ENCODE data around the gene LCMT1.
A peak's percentile ranks its signal among the peaks of the same experiment; 100 is the strongest.
"Not testable (repeated sequence)": the region's sequence is repeated elsewhere in the genome, so short reads cannot be mapped to it uniquely, and the experiment has no call there.

LCMT1 gene

DNA sequence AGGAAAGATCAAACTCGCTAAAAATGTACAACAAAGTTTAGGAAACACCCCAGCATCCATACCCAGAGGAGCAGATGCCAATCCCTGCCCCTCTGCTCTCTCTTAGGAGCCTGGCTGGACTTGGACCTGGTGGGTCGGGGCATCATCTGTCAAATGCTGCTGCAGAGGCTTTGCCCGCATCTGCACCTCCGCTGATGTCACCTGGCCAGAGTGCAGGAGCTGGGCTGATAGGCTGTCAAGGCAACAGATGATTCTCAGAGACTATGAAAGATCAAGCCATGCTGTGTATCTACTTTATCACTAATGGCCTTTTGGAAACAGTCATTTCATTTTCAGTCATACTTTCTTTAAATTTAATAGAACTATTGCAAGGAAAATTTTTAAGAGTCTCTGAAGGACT, 15.9 kb upstream of the LCMT1 start:
- no peak for DNase-seq (ENCODE audit: low read depth)

DNA sequence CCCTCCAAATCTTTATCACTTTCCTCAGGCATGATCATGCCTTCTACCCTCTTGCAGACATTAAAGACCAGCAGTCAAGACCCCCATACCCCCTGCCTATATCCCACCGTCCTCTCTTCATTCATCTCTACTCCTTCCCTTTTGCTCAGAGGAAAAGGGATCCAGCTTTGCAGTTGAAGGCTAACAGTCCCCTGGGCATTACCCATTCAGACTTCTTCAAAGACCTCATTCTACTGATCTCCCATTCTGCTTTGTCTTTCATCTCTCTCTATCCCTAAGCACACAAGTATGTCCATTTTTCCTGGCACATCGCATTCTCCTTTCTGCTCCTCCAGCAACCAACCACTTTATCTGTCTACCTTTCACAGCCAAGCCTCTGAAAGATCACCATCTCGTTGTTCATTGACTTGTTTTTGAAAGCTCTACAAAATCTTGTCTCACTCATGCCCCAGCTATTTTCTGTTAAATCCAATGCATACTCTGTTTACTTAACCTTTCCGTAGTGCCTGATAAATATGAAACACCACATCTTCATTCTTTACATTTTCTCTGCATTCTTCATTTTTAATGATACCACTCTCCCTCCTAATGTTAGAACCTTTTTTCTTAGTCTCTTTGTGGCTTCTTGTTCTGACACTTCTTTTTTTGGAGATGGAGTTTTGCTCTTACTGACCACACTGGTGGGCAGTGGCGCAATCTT, 14.1 kb upstream of the LCMT1 start:
- DNase-seq (ENCODE audit: low read depth), result no peak

DNA sequence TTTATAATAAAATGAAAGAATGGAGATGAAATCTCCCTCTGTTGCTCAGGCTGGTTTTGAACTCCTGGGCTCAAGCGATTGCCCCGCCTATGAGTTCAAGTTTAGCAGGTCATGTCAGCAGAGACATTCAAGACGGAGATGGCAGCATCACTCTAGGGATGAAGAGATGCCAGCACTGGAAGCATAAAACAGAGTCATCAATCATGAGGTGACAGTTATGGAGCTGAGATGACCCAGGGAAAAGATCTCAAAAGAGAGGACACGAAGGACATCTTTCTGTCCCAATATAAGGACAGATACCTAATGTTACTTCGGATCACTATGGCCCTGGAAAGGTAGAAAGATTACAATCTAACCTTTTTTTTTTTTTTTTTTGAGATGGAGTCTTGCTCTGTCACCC, 11.0 kb upstream of the LCMT1 start:
- no peak for DNase-seq (ENCODE audit: low read depth)

DNA sequence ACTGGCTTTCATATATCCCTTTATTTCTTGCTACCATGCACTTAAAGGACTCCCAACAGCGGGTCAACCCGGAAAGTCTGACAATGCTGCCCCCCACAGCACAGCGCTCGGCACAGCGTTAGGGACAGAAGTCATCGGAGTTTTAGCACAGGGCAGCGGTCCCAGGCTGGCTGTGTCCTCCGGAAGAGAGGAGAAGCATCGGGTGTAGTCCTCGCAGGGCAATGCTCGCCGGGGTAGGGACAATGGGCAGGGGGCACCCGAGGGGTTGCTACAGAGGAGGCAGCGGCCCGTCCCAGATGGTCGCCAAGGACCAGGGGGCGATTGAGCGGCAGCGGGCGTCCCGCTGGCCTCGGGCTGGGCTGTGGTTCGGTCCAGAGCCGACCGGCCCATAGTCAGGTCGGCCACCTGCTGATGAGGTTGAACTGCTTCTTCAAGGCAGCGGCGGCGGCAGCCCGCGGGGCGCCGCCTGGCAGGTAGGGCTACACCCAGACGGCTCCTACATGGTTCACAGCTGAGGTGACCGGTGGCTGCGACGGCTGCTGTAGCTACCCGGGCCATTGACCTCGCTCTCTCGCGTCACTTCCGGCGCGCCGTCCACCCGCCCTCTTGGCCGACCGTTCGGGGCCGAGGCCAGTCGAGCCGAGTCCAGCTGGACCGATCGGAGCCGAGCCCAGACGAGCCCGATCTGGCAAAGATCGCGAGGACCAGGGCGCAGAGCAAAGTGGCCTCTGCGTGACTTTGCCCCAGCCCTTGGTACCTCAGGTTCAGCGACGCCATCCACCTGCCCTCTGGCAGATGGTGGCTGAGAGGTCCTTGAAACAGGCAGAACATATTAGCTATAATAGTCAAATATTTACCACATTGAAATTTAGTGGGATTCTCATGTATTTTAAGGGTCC, 4.7 kb upstream of the LCMT1 start:
- peak; percentile 68 for DNase-seq (ENCODE audit: low read depth)

DNA sequence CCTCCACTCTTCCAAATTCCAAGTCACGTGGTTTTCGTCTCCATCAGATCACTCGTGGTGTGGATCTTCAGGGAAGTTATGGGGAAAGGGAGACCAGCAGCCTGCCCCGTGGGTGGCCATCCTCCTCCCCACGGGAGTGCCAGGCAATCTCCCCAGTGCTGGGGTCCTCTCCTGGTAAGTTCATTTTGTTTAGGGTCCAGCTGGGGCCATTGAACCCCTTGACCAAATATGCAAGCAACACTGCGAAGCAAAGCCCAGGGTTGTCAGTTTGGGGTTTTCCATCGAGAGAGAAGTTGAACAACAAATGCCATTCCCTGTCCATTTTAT, 4.1 kb upstream of the LCMT1 start:
- DNase-seq (ENCODE audit: low read depth), result no peak

DNA sequence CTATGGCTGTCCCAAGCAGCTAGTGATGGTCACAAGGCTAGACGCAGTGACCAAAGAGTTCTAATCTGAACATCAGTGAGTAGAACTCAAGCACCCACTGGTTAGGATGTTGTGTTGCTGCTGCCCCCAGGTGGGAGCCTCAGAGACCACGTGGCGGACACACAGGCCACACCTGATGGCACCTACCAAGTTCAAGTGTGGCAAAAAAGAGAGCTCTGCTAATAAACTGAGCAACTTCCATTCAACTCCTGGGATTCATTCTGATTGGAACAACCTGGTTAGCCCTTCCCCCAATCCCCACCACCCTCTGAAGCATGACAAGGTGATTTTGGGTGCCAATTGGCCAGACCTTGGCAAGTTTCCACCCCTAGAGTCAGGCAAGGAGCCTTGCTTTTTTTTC, 3.5 kb upstream of the LCMT1 start:
- DNase-seq (ENCODE audit: low read depth), result no peak

DNA sequence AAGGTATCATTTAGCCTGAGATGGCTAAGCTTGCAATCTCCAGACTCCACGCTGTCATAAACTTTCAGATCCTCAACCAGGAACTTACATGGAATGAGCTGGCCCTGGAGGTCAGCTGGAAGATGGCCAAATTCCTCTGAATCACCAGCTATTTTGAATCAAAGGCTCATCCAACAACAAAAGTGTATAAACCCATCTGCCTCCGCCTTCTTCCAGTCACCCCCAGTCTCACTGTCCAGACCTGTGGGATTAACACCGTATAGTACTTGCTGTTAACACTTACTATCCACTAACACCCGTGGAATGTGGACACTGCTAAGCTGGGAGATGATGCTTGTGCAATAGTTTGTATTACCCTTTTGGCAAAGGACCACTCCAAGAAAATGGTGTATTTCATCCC, 1.9 kb upstream of the LCMT1 start:
- peak; percentile 90 for DNase-seq (ENCODE audit: low read depth)

DNA sequence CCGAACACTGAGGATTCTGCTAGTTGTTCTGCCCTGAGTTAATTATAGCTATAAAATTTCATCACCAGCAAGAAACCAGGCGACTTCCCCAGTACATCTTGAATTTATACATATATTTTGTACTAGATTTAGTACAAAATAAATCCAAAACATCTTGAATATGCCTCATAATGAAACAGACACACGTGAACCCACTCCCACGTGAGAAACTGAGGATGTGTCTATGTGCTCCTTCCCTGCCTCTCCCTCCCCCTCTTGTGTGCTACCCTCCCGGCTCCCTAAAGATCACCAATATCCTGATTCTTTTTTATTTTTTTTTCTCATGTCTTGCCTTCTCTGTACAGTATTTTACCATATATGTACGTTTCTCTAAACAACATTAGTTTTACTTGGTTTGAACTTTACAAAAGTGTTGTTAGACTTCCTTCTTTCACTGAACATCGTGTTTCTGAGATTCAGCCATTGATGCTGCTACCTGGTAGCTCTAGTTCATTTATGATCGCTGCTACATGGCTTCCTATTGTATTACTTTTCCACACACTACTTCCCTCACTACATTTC, 1.1 kb upstream of the LCMT1 start:
- DNase-seq (ENCODE audit: low read depth), result no peak

DNA sequence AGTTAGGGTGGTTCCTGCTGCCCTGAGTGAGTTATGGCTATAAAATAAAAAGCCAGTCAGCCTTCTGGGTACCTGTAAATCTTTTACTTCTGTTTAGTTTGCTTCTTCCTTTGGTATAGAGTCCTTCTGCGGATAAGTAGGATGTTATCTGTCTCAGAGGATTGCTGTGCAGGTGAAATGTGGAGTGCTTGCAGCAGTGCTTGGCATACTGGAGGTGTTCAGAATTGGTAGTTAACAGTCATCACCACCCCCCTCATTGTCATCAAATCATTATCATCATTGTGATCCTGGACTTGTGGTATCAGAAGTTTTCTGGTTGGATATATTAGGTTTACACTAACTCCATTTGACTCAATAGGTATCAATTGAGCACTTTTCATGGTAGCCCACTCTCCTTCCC, 2.6 kb downstream of the LCMT1 start:
- no peak for DNase-seq (ENCODE audit: low read depth)

DNA sequence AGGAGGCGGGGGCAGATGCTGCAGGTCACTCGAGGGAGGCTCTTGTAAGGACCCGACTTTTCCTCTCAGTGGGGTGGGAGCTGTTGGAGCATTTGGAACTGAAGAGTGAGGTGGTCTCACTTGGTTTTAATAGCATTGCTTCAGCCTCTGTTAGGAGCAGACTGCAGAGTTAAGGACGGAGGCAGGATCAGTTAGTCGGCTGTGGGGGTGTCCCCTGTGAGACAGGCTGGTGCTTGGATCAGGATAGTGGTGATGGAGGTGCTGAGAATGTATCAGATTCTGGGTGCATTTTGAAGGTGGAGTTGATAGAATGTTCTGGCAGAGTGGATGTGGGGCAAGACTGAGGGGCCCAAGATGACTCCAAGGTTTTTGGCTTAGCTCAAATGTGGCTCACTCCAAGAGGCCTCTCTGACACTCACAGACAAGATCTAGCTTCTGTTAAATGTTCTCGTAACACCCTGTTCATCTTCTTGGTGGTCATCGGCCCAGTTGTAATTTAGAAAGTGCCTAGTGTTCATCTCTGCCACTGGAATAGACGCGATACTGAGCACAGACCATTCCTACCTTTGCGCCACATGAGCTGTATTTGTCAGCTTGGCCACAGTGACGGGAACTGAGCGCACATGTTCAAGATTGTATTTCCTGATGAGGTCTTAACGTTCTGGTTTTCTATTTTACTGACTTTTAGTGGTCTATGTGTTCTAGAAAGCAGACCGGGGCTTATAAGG, 7.5 kb downstream of the LCMT1 start:
- DNase-seq (ENCODE audit: low read depth), result no peak

DNA sequence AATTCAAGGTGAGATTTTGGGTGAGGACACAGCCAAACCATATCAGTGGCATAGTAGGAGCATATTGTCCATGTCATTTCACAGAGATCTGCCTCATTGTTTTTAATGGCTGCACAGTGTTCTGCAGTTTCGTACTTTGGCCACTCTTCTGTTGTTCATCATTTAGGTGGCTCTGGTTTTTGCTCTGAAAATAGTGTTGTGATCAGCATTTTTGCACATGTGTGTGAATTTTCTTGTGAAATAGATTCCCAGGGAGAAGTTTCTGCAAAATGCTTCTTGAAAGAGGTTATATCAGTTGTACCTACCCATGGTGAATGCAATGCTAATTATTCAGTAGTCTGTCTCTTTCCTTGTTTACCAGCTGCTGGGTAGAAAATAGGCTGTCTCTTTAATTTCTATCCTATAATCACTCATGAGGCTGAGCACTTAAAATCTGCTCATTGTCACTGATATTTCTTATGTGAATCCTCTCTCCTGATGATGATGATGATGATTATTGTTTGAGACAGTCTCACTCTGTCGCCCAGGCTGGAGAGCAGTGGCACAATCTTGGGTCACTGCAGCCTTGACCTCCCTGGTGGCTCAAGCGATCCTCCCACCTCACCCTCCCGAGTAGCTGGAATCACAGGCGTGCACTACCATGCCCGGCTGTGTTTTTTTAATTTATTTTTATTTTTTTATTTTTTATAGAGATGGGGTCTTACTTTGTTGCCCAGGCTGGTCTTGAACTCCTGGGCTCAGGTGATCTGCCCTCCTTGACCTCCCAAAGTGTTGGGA, 10.5 kb downstream of the LCMT1 start:
- DNase-seq (ENCODE audit: low read depth), result no peak

DNA sequence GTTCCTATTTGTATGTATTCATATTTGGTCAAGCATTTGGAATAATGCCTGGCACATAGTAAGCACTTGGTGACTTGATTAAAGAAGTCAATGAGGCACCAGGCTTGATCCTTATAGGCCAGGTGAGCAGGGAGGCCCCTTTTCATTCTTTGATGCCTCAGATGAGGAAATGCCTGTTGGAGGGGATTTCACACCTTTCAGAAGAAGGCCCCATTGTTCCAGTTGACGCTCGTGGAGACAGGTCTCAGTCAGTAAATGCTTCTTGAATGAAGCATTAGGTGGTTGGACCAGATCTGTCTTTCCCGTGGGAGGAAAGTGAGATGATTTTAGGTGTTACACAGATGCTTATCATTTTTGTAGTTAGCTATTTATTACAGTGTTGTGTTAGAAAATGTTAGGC, 13.0 kb downstream of the LCMT1 start:
- no peak for DNase-seq (ENCODE audit: low read depth)

DNA sequence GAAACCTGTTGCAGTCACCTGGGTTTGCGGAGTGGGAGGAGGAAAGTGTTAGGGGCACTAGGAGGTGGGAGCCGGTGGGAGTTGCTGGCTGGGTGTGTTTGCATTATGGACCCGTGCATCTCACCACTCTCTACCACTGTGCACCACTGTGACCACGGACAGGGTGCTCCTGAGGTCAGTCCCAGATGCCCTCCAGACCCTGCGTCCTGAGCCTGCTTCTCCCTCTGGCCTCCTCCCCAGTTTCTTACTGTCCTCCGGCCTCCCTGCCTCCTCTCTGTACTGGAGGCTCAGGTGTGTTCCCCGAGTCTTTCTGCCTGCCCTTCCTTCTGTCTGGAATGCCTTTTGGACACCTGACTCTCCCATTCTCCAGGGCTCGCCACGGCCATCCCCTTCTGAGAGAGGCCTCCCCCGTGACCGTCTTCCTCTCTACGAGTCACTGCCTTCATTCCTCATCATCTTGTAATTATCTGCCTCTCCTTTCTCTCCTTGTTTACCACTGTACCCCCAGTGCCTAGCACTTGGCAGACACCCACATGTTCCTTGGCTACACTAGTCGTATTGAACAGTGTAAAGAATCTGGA, 14.6 kb downstream of the LCMT1 start:
- DNase-seq (ENCODE audit: low read depth), result not testable (repeated sequence)

DNA sequence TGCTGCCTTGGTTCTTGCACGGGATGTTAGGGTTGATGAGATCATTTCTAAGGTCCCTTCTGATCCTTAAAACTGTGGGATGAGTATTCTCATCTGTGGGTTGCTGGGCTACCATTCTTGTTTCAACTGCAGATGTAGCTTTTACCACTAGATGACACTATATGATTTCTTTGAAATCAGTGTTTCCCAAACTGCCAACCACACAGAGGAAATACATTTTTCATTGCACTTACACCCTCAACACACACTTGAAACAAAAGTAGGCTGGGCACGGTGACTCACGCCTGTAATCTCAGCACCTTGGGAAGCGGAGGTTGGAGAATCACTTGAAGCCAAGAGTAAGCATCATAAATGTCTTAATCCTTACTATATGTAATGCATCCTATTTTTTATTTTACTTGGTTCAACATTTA, 15.3 kb downstream of the LCMT1 start:
- peak; percentile 53 for DNase-seq (ENCODE audit: low read depth)

DNA sequence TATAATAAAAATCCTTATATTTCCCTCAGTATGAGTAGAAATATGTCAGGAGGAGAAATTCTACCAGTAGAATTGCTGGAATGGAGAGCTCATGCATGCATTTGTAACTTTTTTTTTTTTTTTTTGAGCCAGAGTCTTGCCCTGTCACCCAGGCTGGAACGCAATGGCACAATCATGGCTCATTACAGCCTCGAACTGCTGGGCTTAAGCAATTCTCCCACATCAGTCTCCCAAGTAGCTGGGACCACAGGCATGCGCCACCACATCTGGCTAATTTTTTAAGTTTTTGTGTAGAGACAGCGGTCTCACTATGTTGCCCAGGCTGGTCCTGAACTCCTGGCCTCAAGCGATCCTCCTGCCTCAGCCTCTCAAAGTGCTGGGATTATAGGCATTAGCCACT, 21.2 kb downstream of the LCMT1 start:
- not testable (repeated sequence) for DNase-seq (ENCODE audit: low read depth)

DNA sequence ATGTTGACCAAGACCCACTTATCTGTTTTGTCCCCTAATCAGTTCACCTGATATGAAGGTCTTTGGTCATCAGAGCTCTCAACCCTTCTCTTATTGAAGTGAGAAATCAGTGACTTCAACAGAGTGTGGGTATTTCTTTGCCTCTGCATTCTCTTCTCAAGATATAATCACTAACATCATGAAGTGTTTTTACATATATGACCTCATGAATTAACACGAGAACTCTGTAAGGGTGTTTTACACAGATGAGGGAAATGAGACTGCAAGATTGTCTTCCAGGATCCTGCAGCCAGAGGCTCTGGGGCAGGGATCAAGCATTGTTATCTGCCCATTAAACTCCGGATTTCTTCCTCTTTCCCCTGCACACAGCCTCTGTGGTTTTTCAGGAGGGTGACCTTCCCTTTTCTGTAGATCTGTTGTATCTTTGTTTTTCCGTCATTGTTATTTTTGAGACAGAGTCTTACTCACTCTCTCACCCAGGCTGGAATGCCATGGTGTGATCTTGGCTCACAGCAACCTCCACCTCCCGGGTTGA, 22.7 kb downstream of the LCMT1 start:
- DNase-seq (ENCODE audit: low read depth), result no peak

DNA sequence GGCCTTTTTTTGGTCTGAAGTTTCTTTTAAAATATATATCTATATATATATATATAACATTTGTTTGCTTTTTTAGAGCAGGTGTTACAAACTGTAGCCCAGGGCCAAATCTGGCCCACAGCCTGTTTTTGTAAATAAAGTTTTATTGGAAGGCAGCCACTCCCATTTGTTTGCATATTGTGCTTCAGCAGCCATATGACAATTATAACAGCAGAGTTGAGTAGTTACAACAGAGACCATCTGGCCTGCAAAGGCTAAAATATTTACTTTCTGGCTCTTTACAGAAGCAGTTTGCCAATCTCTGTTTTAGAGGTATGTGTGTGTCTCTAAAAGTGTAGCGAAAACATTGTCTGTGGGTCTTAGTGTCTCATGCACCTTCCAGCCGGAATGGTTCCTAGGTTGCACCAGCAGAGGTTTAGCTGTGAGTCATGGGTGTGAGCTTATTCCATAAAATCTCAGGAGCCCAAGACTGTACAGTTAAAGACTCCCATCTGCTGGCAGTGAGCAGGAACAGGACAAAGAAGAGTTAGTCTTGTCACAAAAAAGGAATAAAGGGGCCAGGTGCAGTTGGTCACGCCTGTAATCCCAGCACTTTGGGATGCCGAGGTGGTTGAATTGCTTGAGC, 23.8 kb downstream of the LCMT1 start:
- no peak for DNase-seq (ENCODE audit: low read depth)

DNA sequence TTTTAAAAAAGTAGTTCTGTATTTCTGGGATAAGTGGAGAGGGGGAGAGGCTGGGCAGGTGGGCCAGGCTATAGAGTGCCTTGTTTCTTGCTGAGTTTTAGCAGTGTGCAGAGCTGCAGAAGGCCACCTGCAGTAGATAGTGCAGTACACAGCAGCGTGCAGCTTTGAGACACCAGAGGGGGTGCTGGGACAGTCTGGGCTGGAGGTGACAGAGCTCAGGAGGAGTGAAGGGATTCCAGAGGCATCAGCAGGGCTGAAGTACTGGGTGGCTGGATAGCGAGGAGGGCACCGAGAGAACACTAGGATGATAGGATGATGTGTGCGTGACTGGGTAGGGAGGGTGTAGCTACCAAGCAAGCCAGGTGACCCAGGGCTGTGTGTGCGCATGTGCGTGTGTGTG, 26.6 kb downstream of the LCMT1 start:
- no peak for DNase-seq (ENCODE audit: low read depth)

DNA sequence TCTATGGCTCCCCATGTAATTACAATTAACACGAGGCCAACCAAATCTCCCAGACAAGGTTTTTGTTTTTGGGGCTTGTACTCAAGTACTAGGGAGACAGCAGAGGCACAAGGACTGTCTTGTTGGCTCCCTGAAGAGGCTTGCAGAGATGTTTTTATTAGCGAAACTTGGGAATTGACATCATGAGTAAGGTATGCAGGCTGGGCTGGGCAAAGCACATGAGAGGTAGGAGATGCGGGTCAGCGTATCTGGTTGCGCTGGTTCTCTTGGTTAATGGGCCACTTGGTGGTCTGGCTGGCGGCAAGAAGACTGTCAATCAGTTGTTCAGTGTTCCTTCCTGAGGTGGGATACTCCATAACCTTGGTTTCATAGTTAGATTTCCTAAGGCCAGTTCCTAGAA, 28.9 kb downstream of the LCMT1 start:
- DNase-seq (ENCODE audit: low read depth), result no peak

DNA sequence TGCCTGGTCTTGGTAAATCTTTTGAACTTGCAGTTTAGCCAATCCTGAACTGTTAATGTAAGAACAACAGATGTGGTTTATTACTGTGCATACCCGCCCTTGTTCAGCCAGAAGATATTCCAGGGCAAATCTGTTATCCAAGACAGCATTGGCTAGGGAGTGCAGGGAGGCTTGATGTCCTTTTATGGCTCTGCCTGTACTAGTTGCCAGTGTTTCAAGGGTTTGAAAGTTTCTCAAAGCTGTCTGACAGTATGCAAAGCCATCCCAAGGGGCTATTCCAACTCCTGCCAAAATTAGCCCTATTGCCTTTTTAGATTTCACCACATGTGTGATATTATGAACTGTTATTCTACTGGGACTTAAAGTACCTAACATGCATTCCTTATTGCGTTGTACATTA, 30.1 kb downstream of the LCMT1 start:
- DNase-seq (ENCODE audit: low read depth), result peak; percentile 56

DNA sequence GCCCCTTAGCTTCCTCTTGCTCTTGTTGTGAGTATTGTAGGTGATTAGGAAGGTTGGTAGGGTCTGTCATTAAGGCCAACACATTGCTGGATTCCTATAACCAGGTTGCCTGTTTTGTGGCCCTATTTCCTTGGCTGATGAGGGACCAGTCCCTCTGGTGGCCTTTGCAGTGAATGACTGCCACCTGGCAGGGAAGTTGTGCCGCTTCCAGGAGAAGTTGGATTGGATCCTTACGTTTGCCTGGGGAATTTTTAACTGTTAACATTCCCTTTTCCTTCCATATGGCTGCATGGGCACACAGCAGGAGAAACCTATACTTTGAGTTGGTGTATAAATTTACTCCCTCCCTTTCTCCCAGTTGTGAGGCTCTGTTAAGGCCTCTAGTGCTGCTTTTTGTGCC, 32.4 kb downstream of the LCMT1 start:
- DNase-seq (ENCODE audit: low read depth), result no peak

All from fibroblast of the conjunctiva (primary cell).